ENCODE data around the gene C1orf21.
"Not testable (repeated sequence)": the region's sequence is repeated elsewhere in the genome, so short reads cannot be mapped to it uniquely, and the experiment has no call there.

Gene C1orf21, protein sequence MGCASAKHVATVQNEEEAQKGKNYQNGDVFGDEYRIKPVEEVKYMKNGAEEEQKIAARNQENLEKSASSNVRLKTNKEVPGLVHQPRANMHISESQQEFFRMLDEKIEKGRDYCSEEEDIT

DNA sequence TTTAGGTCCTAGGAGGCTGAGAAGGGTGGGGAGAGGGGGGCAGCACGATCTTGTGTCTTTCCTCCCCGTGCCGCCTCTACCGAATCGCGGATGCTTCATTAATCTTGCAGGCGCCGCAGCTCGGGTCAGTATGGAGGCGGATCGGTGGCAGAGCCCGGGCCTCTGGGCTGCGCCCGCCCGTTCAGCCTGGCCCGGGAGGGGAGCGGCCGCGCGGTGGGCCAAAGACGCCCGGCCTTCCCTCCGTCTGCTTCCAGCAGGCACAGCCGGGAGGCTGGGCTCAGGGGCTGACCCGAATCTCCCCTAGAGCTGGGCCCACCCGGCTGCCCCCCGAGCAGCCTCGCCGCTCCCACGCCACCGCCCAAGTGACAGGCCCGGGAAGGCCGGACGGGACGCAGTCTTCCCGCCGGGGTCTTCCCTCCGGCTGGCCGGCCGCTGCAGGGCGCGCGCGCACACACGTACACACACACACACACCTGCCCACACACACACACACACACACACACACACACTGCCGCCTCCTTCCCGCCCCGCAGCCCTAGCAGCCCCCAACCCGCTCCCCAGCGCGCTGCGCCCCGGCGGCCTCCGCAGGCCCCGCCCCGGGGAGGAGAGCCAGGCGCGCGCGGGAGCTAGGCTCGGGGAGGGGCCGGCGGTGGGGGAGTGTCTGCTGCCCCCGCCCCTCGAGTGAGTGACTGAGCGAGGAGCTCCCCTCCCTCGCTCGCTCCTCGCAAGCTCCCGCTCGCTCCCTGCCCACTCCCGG, at the start of gene C1orf21:
TSS of gene C1orf21 (plus strand) at position 718 of the 757 bp plus-strand sequence. CDS start 90,481 bp downstream, outside the sequence.
- peak within 1 kb of the TSS; percentile 70 for H3K27ac ChIP-seq
- DNase-seq (ENCODE audit: low read depth, low spot score): peak; percentile 46

DNA sequence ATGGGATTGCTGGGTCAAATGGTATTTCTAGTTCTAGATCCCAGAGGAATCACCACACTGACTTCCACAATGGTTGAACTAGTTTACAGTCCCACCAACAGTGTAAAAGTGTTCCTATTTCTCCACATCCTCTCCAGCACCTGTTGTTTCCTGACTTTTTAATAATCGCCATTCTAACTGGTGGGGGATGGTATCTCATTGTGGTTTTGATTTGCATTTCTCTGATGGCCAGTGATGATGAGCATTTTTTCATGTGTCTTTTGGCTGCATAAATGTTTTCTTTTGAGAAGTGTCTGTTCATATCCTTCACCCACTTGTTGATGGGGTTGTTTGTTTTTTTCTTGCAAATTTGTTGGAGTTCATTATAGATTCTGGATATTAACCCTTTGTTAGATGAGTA, 49.0 kb upstream of the C1orf21 start:
- not testable (repeated sequence) for DNase-seq (ENCODE audit: low read depth, low spot score); H3K27ac ChIP-seq

DNA sequence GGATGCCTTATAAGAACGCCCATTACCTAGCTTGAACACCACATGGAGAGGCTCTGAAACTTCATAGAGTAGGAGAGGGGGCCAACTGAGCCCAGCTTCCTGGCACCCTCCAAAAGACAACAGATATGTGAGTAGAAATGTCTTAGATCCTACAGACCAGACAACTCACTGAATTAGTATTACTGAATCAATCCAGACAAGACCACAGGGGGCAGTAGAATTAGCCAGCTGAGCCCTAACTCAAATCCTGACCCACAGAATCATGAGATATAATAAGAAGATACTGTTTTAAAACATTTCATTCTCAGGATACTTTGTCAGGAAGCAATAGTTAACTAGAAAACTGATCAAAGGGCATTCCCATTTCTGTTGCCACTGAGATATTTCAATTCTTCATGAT, 45.8 kb upstream of the C1orf21 start:
- no peak for DNase-seq (ENCODE audit: low read depth, low spot score)

DNA sequence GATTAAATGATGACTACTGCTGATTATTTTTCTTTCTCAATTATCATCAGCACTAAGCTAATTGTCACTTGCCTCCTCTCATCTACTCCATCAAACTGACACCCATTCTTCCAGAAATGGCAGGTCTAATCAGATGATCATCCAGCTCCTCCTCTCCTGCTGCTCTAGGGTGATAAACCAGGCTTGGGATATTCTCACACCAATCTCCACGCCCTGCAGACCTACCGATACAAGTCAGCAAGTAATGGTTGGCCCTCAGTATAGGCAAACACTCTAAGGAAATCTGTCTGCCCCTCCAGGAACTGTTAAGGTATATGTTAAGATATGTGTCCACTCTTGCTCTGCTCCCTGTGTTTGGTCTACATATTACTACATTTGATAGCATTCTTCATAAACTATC, 36.3 kb upstream of the C1orf21 start:
- DNase-seq (ENCODE audit: low read depth, low spot score): no peak
- no peak overlapping the region for H3K27ac ChIP-seq

More for the DNA sequence above, 45.8 kb upstream of the C1orf21 start:
- H3K27ac ChIP-seq: no peak overlapping the region

DNA sequence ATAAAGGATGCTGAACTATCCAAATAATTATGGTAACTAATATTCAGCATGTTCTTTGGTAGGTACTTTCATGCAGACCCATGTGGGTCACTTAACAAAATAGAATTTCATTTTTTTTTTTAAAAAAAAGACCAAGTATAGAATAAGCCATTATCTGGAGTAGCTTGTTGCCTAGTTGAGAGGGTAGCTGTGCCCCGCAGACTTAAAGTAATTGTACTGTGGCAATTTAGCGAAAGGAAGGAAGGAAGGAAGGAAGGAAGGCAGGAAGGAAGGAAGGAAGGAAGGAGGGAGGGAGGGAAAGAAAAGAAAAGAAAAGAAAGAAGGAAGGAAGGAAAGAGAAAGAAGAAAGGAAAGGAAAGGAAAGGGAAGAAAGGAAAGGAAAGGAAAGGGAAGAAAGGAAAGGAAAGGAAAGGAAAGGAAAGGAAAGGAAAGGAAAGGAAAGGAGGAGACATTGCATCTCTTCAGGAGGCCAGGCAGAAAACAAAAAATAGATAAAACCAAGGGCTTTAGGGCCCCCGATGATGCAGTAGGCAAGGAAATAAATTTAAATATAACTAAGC, 35.3 kb upstream of the C1orf21 start:
- no peak for DNase-seq (ENCODE audit: low read depth, low spot score)
- H3K27ac ChIP-seq: no peak overlapping the region

DNA sequence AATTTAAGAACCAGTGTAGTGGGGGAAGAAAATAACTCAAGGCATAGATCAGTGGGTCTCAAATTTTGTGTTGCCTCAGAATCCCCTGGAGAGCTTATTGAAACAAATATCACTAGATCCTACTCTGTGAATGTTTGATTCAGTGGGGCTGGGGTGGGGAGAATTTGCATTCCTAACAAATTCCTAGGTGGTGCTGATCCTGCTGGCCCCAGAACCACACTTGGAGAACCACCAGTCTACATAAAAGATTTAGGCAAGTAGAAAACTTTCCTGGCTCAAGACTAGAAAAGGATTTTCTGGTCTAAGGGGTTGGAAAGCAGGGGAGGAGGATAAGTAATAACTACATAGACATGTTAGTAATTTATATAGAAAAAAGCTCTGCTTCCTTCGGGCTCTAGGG, 34.1 kb upstream of the C1orf21 start:
- no peak for DNase-seq (ENCODE audit: low read depth, low spot score)
- H3K27ac ChIP-seq: no peak overlapping the region

DNA sequence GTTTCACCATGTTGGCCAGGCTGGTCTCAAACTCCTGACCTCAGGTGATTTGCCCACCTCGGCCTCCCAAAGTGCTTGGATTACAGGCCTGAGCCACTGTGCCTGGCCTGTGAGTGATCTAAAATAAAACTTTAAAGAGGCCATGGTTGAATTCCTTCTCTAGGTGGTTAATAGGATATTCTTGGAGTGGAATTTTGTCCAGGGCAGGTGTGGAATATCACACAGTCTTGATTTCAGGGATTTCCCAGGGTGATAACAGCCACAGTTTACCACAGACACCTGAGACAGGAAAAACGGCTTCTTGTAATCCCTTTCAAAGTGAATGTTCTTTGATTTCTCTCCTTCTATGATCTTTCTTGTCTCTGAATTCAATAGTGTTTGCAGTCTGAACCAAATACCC, 32.1 kb upstream of the C1orf21 start:
- DNase-seq (ENCODE audit: low read depth, low spot score): no peak
- no peak overlapping the region for H3K27ac ChIP-seq

DNA sequence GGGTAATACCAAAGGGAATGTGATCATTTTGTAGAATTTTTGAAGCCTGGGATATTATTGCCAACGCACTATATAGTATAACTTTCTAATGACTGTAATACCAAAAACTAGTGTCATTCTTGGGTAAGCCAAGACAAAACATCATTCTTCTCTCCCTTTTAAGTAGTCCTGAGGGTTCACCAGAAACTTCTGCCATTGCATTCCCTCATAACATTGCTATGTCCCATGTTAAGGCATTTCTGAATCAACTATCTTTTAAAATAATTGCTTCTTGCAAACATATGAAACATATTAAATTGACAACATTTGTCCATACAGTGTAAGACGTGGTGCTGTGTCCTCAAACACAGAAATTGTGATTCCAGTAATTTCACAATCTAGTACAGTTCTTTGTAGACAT, 29.9 kb upstream of the C1orf21 start:
- DNase-seq (ENCODE audit: low read depth, low spot score): no peak
- no peak overlapping the region for H3K27ac ChIP-seq

DNA sequence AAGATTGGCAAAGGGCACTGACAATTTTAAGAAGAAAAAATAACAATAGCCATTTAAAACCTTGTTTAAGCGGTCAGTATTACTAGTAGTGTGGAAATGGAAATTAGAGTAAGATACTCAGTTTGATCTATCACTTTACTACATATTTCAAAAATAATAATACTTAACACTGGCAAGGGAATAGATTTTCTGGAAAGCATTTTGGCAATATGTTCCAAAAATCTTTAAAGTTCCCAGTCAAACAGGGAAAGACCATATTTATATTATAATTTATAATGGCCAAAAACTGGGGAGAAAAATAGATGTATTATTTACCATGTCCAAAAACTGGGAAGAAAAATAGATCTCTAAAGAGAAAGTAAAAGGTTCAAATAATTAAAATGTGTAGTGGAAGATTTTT, 28.6 kb upstream of the C1orf21 start:
- no peak overlapping the region for H3K27ac ChIP-seq

DNA sequence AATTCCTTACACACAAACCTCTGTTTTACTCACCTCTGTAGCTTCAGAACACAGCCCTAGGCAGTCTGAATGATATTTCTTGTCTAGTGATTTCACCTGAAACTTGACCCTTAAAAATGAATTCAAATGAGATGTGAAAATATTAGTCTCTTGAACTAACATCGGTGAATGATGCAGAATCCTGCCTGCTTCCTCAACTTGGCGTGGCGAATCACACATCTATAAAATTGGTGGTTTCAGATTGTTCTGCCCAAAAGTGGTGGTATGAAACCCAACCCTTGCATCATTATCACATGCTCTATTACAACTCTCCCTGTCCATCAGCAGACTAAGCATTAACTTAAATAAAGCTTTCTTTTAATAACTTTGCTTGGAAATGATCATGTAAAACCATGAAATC, 26.9 kb upstream of the C1orf21 start:
- no peak for DNase-seq (ENCODE audit: low read depth, low spot score)
- H3K27ac ChIP-seq: no peak overlapping the region

More for the DNA sequence above, 28.6 kb upstream of the C1orf21 start:
- no peak for DNase-seq (ENCODE audit: low read depth, low spot score)

DNA sequence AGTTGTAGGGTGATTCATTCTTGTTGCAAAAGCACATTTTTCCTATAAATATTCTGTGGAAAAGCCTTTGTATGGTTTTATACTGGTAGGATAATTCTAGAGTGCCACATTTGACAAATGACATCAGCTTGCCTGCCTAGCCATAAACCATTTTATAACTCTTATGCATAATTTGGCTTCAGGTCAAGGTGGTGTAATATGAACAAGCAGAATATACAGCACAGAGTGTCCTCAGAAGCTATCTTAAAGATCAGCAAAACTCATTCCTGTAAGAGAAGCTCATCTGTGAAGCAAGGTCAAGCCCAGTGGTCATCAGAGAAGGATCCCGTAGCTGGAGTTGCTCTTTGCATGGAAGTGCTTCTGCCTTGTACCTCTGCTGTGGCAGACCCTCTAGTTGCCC, 24.0 kb upstream of the C1orf21 start:
- H3K27ac ChIP-seq: no peak overlapping the region
- no peak for DNase-seq (ENCODE audit: low read depth, low spot score)

DNA sequence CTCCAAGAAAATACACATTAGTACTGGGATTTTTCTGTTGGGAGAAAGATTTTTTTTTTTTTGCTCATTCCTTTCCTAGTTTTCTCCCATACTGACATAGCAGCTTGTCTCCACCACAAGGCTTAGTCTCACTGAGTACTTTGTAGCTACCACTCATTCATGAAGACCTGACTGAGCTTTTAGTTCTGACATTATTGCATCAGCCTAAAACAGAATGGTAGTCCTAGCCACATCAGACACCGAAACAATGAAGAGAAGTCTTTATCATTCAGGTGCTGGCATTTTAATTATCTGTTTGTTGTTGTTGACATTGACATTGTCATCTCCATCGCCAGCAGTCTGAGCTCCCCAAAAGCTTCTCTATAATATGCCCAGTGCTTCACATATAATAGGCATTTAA, 21.1 kb upstream of the C1orf21 start:
- no peak overlapping the region for H3K27ac ChIP-seq
- DNase-seq (ENCODE audit: low read depth, low spot score): no peak

DNA sequence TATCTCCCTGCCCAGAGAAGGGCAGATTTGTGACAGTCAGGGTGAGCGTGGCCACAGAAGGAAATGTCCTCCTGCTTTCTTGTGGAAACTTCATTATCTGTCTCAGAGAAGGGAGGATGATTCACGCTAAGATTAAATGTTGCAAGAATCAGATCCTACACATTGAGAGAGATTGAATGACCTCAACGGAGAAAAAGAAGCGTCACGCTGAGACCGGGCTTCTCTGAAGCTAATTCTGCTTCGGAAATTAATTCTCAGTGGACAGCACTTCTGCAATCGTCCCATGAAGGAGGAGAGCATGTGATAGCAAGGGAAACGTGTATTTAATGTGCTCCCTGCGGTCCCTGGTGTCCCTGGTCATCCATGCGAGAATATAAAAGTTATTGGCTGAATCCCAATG, 19.8 kb upstream of the C1orf21 start:
- H3K27ac ChIP-seq: no peak overlapping the region
- DNase-seq (ENCODE audit: low read depth, low spot score): no peak

DNA sequence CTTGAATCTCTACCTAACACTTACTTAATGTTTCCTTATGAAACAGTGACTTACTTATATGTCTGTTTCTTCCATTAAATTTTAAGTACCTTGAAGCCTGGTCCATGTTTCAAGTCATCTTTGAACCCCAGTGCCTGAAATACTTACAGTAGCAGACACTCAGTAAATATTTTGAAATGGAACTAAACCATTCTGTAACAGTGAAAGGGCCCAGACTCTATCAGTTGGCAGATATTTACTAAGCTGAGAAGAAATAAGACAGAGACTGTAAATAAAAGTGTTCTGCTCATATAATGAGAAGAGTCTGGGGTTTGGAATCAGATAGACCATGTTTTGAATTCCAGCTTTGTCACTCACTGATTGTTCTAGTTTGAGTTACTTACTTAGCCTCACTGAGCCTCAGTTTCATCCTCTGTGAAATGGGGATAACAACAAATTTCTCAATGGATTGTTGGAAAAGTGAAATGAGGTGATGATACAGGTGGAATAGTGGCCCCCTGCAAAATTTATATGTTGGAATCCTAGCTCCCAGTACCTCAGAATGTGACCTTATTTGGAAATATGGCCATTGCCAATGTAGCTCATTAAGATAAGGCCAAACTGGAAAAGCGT, 19.3 kb upstream of the C1orf21 start:
- DNase-seq (ENCODE audit: low read depth, low spot score): no peak
- H3K27ac ChIP-seq: no peak overlapping the region

DNA sequence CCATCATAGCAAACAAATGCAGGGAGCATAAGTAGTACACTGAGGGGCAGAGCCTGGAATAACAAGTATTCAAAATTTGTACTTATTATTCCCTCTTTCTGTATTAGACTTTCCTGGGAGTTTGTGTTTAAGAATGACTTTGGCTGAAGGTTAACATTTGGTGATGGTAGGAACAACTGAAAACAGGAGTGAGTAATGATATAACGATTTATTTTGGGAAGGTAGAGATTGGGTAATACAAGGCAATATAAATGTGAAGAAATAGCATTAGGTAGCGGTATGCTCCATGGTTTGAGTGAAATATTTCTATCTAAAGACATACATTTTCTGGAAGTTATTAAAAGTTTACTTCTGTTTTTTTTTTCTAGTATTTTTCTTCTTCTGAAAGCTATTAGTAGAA, 18.5 kb upstream of the C1orf21 start:
- H3K27ac ChIP-seq: no peak overlapping the region
- no peak for DNase-seq (ENCODE audit: low read depth, low spot score)

DNA sequence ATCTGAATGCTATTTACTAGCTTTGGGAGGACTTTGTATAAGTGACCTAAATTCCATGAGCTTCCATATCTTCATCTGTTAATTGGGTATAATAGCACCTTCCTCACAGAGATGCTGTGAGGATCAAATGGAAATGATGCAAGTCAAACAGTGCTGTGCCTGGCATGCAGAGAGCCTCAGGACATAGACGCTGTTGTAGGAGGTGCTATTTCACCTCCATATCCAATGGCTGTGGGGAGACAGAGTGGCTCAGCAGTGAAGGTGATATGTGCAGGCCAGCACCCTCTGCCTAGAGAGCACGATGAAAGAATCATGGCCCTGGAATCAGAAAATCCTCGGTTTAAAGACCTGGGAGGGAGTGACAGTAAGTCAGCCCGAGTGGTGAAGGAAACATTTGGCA, 16.0 kb upstream of the C1orf21 start:
- H3K27ac ChIP-seq: no peak overlapping the region
- no peak for DNase-seq (ENCODE audit: low read depth, low spot score)

DNA sequence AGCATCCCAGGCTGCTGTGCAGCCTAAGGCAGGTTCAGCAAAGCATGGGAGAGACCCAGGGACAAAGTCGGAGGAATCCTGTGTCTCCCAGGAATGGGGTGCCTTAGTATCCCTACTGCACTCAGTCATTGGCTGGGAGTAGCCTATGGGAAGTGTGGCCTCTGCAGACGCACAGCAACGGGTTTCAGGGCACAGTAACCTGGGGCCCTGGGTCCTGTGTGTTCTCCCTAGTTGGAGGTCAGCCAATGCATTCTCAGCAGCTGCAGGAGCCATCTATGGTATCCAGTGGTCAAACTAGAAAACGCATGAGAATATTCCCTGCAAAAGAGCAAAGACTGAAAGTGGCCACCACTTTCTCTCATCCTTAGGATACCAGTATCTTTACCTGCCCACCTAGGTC, 13.7 kb upstream of the C1orf21 start:
- no peak overlapping the region for H3K27ac ChIP-seq
- no peak for DNase-seq (ENCODE audit: low read depth, low spot score)

DNA sequence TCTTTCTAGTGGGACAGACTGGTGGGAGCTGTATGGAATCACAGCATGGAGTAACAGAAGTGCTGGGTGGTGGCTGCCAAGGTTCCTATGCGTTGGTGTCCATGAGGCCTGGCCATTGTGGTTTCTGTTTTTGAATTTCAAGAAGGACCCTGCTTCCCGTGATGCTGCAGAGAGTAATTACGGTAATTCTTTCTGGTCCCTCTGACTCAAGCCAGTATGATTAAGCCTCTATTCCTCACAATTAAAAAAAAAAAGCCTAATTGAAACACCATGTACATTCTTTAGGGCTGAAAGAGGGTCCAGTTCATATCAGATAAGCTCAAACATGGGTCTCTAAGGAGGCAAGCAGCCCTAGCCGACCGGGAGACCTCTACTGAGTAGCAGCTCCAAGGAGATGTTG, 10.5 kb upstream of the C1orf21 start:
- no peak overlapping the region for H3K27ac ChIP-seq
- DNase-seq (ENCODE audit: low read depth, low spot score): no peak

DNA sequence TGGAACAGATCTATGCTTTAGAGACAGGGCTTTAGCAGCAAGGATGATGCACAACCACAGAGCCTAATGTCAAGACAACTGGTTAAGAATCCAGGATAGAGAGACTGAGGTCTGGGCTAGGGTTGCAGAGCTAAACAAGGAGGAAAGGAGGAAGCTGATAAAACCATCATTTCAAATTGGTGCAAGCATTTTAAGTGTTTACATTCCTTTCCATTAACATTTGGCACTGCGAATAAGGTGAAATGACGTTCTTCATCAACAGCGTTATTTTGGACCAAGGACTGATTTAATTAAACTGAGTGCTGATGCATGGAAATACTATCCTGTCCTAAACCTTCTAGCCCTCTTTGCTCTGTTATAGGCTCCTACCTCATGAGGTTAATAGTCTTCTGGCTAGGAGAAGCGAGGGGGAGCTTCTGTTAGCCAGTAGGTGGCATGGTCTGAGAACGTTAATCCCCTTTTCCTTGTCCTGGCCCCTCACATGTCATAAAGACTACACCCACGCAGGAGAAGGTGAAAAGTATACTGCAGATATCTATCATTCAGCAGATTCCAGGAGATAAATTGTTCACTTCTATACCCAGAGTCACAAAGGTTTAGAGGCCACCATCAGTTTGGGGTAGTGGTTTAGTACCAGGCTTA, 7.6 kb upstream of the C1orf21 start:
- no peak for DNase-seq (ENCODE audit: low read depth, low spot score)
- H3K27ac ChIP-seq: no peak overlapping the region

DNA sequence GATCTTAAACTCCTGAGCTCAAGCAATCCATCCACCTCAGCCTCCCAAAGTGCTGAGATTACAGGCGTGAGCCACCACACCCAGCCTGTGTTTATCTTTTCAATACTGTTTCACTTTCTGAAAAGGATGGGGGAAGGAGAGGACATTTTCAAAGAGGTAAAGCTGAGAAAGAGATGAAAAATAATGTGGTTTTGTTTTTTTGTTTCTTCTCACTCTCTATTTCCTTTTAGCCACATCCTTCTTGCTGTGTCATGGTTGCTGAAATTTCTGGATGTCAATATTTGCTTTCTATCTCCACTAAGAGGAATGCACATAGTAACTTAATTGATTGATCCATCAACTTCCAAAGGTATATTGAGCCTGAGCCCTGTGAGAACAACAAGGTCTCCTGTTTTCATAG, 6.4 kb upstream of the C1orf21 start:
- no peak for DNase-seq (ENCODE audit: low read depth, low spot score)
- H3K27ac ChIP-seq: no peak overlapping the region

DNA sequence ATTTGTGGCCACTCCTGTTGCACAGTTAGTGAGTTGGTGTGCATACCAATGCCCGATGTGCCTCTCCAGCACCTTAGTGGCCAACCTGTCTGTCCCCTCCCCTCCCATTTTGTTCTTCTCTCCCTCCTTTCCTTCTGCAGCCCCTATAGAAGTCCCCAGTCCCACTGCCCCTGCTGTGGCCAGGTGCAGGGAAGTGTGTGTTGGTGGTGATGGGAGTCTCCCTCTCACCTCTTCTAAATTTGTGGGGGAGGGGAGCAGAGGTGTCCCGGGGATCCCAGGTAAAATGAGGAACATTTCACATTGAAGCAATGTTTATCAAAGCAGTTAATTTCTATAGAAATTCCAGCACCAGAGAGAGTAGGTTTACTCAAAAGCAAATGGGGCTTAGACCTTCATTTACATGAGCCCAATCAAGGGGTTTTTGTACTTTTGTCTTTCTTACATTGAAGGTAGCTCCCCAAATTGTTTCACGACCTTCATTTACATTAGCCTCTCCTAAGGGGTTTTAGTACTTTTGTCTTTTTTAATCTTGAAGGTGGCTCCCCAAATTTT, 3.0 kb upstream of the C1orf21 start:
- no peak for DNase-seq (ENCODE audit: low read depth, low spot score)
- no peak overlapping the region for H3K27ac ChIP-seq

Measured in epithelial cell of prostate (primary cell).